ENCODE data around the gene ACVR1.

Gene ACVR1

GRCh38 chr2:157822533-157822932 is 53.6 kb downstream of the ACVR1 start:
- Histone ChIP-seq H4K91ac (ENCODE audit: low read depth, low read length, poor library complexity) (no peak overlapping the region), H3K4me2 (ENCODE audit: insufficient read depth, low read length, poor library complexity, severe bottlenecking) (no peak overlapping the region), H3K79me1 (ENCODE audit: low read depth, low read length) (no peaks in the 10 kb centered on the region), H3K14ac (ENCODE audit: low read length) (no peak overlapping the region), H2BK120ac (ENCODE audit: low read depth, low read length) (no peak overlapping the region), H2BK12ac (ENCODE audit: low read length) (no peak overlapping the region), H3K27me3 (ENCODE audit: control insufficient read depth in 3 of 3, insufficient read depth in 3 of 3, low read depth in 1 of 3, low read length in 3 of 3) (no peaks in the 10 kb centered on the region), H3K18ac (ENCODE audit: low read length) (no peak overlapping the region), H3K4ac (ENCODE audit: low read length) (no peak overlapping the region), H4K8ac (ENCODE audit: low read depth, low read length) (no peak overlapping the region), H2AK5ac (ENCODE audit: low read depth, low read length) (no peak overlapping the region), H3K9me3 (replicated peaks in 1 of 2; ENCODE audit: control insufficient read depth in 2 of 2, insufficient read depth in 1 of 2, low read depth in 1 of 2, low read length in 2 of 2) (no peaks in the 10 kb centered on the region), H3K9ac (ENCODE audit: low read depth, low read length, poor library complexity) (no peak overlapping the region), H3K4me3 (ENCODE audit: low read length in 2 of 2) (no peak overlapping the region), H3K23ac (ENCODE audit: low read depth, low read length, poor library complexity) (no peak overlapping the region), H2BK5ac (ENCODE audit: low read length) (no peak overlapping the region), H3K4me1 (ENCODE audit: control insufficient read depth in 2 of 2, insufficient read depth in 1 of 2, low read depth in 1 of 2, low read length in 2 of 2) (no peaks in the 10 kb centered on the region), H2AFZ (ENCODE audit: low read length) (no peak overlapping the region), H3K27ac (replicated peaks; ENCODE audit: low read length) (no peak overlapping the region), H2BK15ac (ENCODE audit: low read length) (no peak overlapping the region), H3K36me3 (replicated peaks in 1 of 2; ENCODE audit: control insufficient read depth in 2 of 2, insufficient read depth in 2 of 2, low read length in 2 of 2) (peaks cover 1 to 11% of the 10 kb centered on the region in 2 donors)
- WGBS, 2 donors (ENCODE audit: extremely low coverage in 2 of 2, insufficient read length in 2 of 2, insufficient replicate concordance in 1 of 2), result no CpG with 5 or more reads among the region's 4 CpGs
- no peak for DNase-seq (ENCODE audit: low spot score)

GRCh38 chr2:157821519-157822131 is 54.5 kb downstream of the ACVR1 start:
- H3K14ac ChIP-seq (ENCODE audit: low read length), result no peak overlapping the region
- no peak overlapping the region for H2BK120ac ChIP-seq (ENCODE audit: low read depth, low read length)
- H2BK5ac ChIP-seq (ENCODE audit: low read length), result no peak overlapping the region
- H3K79me1 ChIP-seq (ENCODE audit: low read depth, low read length), result no peaks in the 10 kb centered on the region
- peaks cover 1 to 19% of the 10 kb centered on the region in 2 donors for H3K36me3 ChIP-seq (replicated peaks in 1 of 2; ENCODE audit: control insufficient read depth in 2 of 2, insufficient read depth in 2 of 2, low read length in 2 of 2)
- no peak for DNase-seq (ENCODE audit: low spot score)
- H3K4ac ChIP-seq (ENCODE audit: low read length), result no peak overlapping the region
- no peak overlapping the region for H3K18ac ChIP-seq (ENCODE audit: low read length)
- no peaks in the 10 kb centered on the region for H3K9me3 ChIP-seq (replicated peaks in 1 of 2; ENCODE audit: control insufficient read depth in 2 of 2, insufficient read depth in 1 of 2, low read depth in 1 of 2, low read length in 2 of 2)
- H3K27ac ChIP-seq (replicated peaks; ENCODE audit: low read length), result no peak overlapping the region
- no peak overlapping the region for H3K4me3 ChIP-seq (ENCODE audit: low read length in 2 of 2)
- H2BK15ac ChIP-seq (ENCODE audit: low read length), result no peak overlapping the region
- H2BK12ac ChIP-seq (ENCODE audit: low read length), result no peak overlapping the region
- no CpG with 5 or more reads among the region's 1 CpG for WGBS, 2 donors (ENCODE audit: extremely low coverage in 2 of 2, insufficient read length in 2 of 2, insufficient replicate concordance in 1 of 2)
- H3K27me3 ChIP-seq (ENCODE audit: control insufficient read depth in 3 of 3, insufficient read depth in 3 of 3, low read depth in 1 of 3, low read length in 3 of 3), result no peaks in the 10 kb centered on the region
- H2AFZ ChIP-seq (ENCODE audit: low read length), result no peak overlapping the region
- no peaks in the 10 kb centered on the region for H3K4me1 ChIP-seq (ENCODE audit: control insufficient read depth in 2 of 2, insufficient read depth in 1 of 2, low read depth in 1 of 2, low read length in 2 of 2)
- H3K23ac ChIP-seq (ENCODE audit: low read depth, low read length, poor library complexity), result no peak overlapping the region
- no peak overlapping the region for H2AK5ac ChIP-seq (ENCODE audit: low read depth, low read length)
- H3K4me2 ChIP-seq (ENCODE audit: insufficient read depth, low read length, poor library complexity, severe bottlenecking), result no peak overlapping the region
- no peak overlapping the region for H4K91ac ChIP-seq (ENCODE audit: low read depth, low read length, poor library complexity)
- H4K8ac ChIP-seq (ENCODE audit: low read depth, low read length), result no peak overlapping the region
- H3K9ac ChIP-seq (ENCODE audit: low read depth, low read length, poor library complexity), result no peak overlapping the region

GRCh38 chr2:157820193-157820592 is 55.9 kb downstream of the ACVR1 start:
- H3K27ac ChIP-seq (replicated peaks; ENCODE audit: low read length), result no peak overlapping the region
- H3K4ac ChIP-seq (ENCODE audit: low read length), result no peak overlapping the region
- H3K9me3 ChIP-seq (replicated peaks in 1 of 2; ENCODE audit: control insufficient read depth in 2 of 2, insufficient read depth in 1 of 2, low read depth in 1 of 2, low read length in 2 of 2), result no peaks in the 10 kb centered on the region
- no peak overlapping the region for H3K4me3 ChIP-seq (ENCODE audit: low read length in 2 of 2)
- H3K9ac ChIP-seq (ENCODE audit: low read depth, low read length, poor library complexity), result no peak overlapping the region
- H4K91ac ChIP-seq (ENCODE audit: low read depth, low read length, poor library complexity), result no peak overlapping the region
- H3K4me2 ChIP-seq (ENCODE audit: insufficient read depth, low read length, poor library complexity, severe bottlenecking), result no peak overlapping the region
- no peak overlapping the region for H3K23ac ChIP-seq (ENCODE audit: low read depth, low read length, poor library complexity)
- DNase-seq (ENCODE audit: low spot score), result no peak
- no peak overlapping the region for H4K8ac ChIP-seq (ENCODE audit: low read depth, low read length)
- no peak overlapping the region for H2BK12ac ChIP-seq (ENCODE audit: low read length)
- H2BK5ac ChIP-seq (ENCODE audit: low read length), result no peak overlapping the region
- no peaks in the 10 kb centered on the region for H3K27me3 ChIP-seq (ENCODE audit: control insufficient read depth in 3 of 3, insufficient read depth in 3 of 3, low read depth in 1 of 3, low read length in 3 of 3)
- no peak overlapping the region for H3K18ac ChIP-seq (ENCODE audit: low read length)
- H3K79me1 ChIP-seq (ENCODE audit: low read depth, low read length), result no peaks in the 10 kb centered on the region
- no peak overlapping the region for H2BK15ac ChIP-seq (ENCODE audit: low read length)
- H2BK120ac ChIP-seq (ENCODE audit: low read depth, low read length), result no peak overlapping the region
- no peaks in the 10 kb centered on the region for H3K4me1 ChIP-seq (ENCODE audit: control insufficient read depth in 2 of 2, insufficient read depth in 1 of 2, low read depth in 1 of 2, low read length in 2 of 2)
- no peak overlapping the region for H3K14ac ChIP-seq (ENCODE audit: low read length)
- WGBS, 2 donors (ENCODE audit: extremely low coverage in 2 of 2, insufficient read length in 2 of 2, insufficient replicate concordance in 1 of 2), result no CpG with 5 or more reads among the region's 3 CpGs
- no peak overlapping the region for H2AK5ac ChIP-seq (ENCODE audit: low read depth, low read length)
- H2AFZ ChIP-seq (ENCODE audit: low read length), result no peak overlapping the region
- H3K36me3 ChIP-seq (replicated peaks in 1 of 2; ENCODE audit: control insufficient read depth in 2 of 2, insufficient read depth in 2 of 2, low read length in 2 of 2), result peaks cover 0 to 19% of the 10 kb centered on the region in 2 donors

- Histone ChIP-seq H3K27me3 (ENCODE audit: control insufficient read depth in 3 of 3, insufficient read depth in 3 of 3, low read depth in 1 of 3, low read length in 3 of 3) (no peaks in the 10 kb centered on the region), H2AK5ac (ENCODE audit: low read depth, low read length) (no peak overlapping the region), H3K9ac (ENCODE audit: low read depth, low read length, poor library complexity) (no peak overlapping the region), H3K14ac (ENCODE audit: low read length) (no peak overlapping the region), H3K36me3 (replicated peaks in 1 of 2; ENCODE audit: control insufficient read depth in 2 of 2, insufficient read depth in 2 of 2, low read length in 2 of 2) (peaks cover 0 to 19% of the 10 kb centered on the region in 2 donors), H4K91ac (ENCODE audit: low read depth, low read length, poor library complexity) (no peak overlapping the region), H2BK5ac (ENCODE audit: low read length) (no peak overlapping the region), H3K9me3 (replicated peaks in 1 of 2; ENCODE audit: control insufficient read depth in 2 of 2, insufficient read depth in 1 of 2, low read depth in 1 of 2, low read length in 2 of 2) (no peaks in the 10 kb centered on the region), H3K4ac (ENCODE audit: low read length) (no peak overlapping the region), H2BK12ac (ENCODE audit: low read length) (no peak overlapping the region), H3K23ac (ENCODE audit: low read depth, low read length, poor library complexity) (no peak overlapping the region), H3K4me3 (ENCODE audit: low read length in 2 of 2) (no peak overlapping the region), H2BK15ac (ENCODE audit: low read length) (no peak overlapping the region), H4K8ac (ENCODE audit: low read depth, low read length) (no peak overlapping the region), H3K27ac (replicated peaks; ENCODE audit: low read length) (no peak overlapping the region), H2AFZ (ENCODE audit: low read length) (no peak overlapping the region), H3K79me1 (ENCODE audit: low read depth, low read length) (no peaks in the 10 kb centered on the region), H3K18ac (ENCODE audit: low read length) (no peak overlapping the region), H3K4me1 (ENCODE audit: control insufficient read depth in 2 of 2, insufficient read depth in 1 of 2, low read depth in 1 of 2, low read length in 2 of 2) (no peaks in the 10 kb centered on the region), H3K4me2 (ENCODE audit: insufficient read depth, low read length, poor library complexity, severe bottlenecking) (no peak overlapping the region), H2BK120ac (ENCODE audit: low read depth, low read length) (no peak overlapping the region)
- WGBS, 2 donors (ENCODE audit: extremely low coverage in 2 of 2, insufficient read length in 2 of 2, insufficient replicate concordance in 1 of 2), result no CpG with 5 or more reads among the region's 5 CpGs
- no peak for DNase-seq (ENCODE audit: low spot score)
Observed at GRCh38 chr2:157819761-157820160, 56.4 kb downstream of the ACVR1 start.
